GM18909 (cell line): ENCODE measurements around the gene CAMK1G.
A peak's percentile ranks its signal among the peaks of the same experiment; 100 is the strongest.

Experiments
- ATAC-seq: cut with Tn5 transposase; IDR thresholded peaks from one replicate; pipeline ENCODE4 v1.9.1; 2021; ENCODE audit warnings: mild to moderate bottlenecking; ENCODE audit not compliant: unreplicated experiment, poor library complexity

CAMK1G gene

DNA sequence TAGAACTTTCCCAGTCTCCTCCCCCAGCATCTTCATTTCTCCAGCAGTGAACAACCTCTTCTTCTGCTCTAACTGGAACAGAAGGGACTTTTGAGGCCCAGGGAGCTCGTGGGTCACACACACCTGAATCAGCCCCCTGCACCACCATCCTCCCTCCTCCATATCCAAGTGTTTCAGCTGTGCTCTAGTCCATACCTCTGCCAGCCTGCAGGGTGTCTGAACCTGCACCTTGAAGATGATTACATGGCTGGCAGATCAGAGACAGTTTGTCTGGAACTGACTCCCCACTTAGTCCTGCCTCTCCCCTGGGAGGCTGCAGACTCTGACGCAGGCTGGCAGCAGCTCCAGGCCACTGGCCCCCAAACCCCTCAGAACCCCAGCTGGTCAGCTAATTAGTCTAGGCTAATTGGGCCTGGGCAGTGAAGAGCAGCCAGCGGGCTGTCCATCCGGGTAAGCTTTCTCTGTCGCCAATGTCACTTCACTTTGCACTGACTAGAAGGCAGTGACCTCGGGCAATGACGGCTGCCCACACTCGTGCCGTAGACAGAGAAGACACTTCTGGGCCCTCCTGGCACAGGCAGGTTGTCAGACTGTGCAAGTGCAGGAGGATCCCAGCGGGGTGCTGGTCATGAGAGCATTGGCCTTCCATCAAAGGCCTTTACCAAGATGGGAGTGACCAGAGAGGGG lies 12.2 kb downstream of the CAMK1G start:
- ATAC-seq, result no peak

DNA sequence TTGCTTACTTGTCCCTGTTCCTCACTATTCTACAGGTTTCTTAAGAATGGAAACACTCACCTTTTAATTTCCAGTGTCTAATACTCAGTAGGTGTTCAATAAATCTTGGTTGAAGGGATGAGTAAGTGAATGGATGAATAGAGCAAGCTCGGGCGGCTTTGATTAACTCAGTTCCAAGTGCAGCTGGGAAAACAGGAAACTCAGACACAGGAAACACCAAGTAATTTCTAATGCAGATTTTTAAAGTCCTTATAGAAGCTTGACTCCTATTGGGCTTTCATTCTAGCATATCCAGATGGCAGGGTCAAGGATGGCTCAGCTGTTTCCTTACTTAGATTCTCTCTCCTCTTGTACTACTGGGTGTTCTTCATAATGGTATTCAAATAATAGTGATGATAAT lies 14.0 kb downstream of the CAMK1G start:
- no peak for ATAC-seq

DNA sequence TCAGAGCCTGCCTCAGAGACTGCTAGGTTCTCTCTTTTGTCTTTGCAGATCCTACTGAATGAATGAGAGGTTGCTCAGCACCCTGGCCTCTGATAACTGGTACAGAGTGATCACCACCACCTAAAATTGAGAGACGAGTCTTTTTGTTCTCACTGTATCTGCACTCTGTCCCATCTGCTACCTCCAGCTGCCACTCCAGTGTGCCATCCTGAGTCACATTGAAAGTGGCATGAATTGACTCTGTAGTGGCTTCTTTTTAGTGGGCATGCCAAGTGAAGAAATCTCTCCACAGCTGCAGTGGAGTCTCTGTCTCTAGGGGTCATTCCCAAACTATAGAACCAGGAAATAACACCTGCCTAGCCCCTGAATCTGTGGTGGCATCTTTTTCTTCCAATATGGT lies 14.7 kb downstream of the CAMK1G start:
- no peak for ATAC-seq

DNA sequence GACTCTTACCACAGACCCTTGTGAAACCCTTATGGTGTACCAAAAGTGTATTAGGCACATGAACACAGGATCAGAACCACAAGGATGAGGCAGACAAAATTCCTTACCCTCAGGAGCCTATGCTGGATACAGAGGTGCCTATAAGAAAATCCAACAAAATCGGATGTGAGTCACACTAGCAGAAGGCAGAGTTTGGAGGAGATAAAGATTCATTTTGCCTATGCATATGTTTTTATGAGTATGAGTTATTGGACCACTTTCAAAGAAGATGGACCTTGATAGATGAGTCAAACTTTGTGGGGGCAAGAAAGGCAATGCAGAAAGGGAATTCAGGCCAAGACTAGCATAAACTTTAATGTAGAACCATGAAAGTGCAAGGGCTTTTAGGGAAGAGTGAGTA lies 17.0 kb downstream of the CAMK1G start:
- ATAC-seq, result no peak

DNA sequence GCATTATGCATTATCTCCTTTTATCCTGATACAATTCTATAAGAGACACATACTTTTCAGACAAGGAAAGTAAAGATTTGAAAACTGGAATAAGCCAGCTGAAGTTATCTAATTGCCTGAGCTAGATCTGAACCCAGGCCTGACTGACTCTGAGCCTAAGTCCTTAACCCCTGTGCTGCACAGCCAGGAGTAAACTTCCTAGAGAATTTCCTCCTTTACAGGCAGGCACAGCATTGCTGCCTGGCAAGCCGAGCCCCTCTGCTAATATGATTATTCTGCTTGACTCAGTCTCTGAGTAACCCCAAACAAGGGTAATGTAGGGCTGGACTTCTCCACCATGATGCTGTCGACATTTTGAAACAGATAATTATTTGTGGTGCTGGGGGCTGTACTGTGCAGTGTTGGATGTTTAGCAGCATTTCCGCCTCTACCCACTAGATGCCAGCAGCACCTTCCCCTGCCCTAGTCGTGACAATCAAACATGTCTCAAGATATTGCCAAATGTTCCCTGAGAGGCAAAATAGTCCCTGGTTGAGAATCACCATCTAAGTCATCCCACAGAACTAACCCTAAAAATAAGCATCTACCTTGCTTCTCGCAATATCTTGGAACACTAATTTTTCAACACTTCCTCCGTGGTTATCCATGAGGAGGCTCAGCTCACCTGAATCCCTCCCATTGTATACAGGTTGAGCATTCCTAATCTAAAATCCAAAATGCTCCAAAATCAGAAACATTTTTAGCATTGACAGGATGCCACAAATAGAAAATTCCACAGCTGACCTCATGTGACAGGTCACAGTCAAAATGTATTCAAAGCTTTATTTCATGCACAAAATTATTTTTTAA lies 18.5 kb downstream of the CAMK1G start:
- peak; percentile 62 for ATAC-seq

DNA sequence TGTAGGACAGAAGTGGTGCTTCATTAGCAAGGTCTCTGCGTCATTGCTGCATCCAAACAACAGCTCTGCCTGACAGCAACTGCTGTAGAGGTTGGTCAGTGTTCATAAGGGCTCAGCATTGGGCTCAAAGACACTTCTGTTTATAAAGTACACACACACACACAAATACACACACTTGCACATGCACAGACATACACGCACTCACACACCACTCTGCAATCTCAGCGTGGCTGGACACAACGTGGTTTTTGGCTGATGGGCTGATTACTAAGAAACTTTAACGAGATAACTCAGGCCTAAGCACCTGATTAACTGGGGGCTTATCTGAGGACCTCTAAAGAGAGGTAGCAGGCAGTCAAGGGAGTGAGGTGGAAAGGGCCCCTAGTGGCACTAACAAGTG lies 20.4 kb downstream of the CAMK1G start:
- ATAC-seq, result no peak

DNA sequence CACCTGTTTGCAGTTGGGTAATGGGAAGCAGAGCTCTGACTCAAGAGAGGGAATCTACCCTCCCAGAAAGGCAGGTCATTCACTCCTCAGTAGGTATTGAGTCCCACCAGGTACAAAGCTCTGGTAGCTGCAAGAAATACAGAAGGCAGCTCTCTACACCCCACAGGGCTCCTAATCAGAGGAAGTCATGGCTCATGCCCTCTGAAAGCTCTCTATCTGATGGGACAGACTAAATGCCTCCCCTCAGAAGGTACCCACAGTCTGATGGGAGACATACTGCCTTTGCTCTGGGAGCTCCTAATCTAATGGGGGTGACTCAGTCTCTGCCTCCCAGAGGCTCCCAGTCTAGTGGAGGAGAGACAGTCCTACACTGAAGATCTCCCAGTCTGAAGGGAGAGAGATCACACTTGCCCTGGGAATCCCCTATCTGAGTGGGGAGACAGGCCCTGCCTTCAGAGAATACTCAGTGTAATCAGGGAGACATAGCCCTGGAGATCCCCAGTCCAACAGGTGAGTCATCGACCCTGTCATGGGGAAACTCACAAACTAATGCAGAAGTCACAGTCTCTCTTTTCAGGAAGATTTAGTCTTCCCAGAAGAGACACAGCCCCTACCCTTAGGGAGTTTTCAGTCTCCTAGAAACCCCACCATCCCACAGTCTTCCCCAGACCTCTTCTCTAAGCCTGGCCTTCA lies 23.7 kb downstream of the CAMK1G start:
- ATAC-seq, result peak; percentile 76

DNA sequence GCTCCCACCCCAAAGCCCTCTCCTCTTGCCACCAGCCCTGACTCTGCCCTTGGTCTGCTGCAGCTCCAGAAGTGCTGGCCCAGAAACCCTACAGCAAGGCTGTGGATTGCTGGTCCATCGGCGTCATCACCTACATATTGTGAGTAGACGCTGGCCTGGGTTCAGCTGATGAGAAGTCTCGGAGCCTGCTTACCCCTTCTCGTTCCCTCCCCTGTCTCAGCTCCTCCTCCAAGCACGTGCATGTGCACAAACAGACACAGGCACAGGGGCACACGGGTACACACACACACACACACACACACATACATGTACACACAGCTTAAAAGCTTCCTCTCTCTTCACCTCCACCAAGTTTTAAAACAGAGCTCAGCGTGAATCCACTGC lies 24.3 kb downstream of the CAMK1G start:
- ATAC-seq, result peak; percentile 6

DNA sequence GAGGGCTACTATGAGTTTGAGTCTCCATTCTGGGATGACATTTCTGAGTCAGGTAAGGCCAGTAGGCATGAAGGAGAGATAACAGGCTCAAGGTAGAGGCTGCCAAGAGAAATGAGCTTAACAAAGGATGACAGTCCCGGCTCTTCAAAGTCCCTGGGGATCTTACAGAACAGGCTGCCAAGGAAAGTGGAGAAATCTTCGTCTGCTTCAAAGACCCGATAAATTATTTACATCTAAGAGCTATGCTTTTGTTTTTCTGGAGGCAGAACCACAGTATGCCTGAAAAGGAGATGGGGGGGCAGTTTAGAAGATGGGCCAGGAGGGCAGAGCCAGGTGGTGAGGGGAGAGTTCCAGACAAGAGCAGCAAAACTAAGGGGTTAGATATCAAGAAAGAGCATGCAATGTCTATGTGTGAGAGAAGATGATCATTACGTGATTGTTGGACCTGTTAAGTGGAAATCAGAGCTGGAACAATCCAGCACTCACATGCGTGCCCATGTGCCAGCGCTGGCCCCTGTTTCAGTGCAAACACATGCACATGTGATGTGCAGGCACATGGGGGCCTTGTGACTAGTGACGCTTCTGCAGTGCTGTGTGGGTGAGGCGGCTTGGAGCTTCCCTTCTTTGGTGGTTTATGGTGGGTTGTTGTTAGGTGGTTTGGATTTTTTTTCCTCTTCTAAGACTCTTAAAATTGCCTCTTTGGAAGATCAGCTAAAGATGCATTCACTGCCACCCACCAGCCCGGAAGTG lies 25.7 kb downstream of the CAMK1G start:
- no peak for ATAC-seq

DNA sequence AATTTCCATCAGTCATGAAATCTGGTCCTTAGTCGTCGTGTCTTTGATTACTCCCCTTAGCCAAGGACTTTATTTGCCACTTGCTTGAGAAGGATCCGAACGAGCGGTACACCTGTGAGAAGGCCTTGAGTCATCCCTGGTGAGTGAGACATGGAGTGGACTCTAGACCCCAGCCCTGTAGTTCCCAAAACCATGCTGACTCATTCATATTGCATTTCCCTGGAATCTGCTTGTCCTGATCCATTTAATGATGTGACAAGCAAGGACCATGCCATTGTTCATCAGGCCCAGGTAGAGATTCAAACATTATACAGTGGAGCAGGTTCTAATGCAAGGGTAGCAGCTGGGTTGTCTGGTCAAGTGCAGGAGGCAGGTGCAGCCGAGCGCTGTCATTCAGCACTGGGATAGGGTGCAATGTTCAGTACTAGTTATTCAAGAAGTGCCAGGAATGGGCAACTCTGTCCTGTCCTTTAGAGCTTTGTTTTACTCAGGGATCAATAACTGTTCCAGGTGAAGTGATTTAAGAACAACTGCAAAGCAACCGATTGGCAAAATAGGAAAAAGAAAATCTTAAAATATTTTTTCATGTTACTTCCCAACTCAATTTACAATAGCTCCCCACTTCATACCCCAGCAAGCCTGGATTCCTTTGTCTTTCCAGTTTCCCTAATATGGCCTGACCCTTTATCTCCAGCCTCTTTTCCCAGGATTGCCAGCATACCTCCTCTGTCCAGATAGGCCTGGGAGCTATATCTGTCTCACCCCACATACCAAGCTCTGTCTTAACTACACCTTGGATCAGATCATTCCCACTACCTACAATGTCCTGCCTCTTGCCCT lies 26.5 kb downstream of the CAMK1G start:
- no peak for ATAC-seq

DNA sequence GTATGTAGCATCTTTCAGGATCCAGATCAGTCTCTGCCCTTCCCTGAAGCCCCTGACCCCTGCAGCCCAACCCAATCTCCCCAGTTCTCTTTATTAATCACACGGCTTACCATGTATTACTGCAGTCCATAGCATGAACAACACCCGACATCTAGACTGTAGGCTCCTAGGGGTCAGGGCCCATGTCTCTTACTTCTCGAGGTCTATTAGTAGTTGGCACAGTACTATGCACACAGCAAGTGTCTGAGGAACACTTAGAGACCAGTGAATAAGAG lies 27.1 kb downstream of the CAMK1G start:
- ATAC-seq, result no peak

DNA sequence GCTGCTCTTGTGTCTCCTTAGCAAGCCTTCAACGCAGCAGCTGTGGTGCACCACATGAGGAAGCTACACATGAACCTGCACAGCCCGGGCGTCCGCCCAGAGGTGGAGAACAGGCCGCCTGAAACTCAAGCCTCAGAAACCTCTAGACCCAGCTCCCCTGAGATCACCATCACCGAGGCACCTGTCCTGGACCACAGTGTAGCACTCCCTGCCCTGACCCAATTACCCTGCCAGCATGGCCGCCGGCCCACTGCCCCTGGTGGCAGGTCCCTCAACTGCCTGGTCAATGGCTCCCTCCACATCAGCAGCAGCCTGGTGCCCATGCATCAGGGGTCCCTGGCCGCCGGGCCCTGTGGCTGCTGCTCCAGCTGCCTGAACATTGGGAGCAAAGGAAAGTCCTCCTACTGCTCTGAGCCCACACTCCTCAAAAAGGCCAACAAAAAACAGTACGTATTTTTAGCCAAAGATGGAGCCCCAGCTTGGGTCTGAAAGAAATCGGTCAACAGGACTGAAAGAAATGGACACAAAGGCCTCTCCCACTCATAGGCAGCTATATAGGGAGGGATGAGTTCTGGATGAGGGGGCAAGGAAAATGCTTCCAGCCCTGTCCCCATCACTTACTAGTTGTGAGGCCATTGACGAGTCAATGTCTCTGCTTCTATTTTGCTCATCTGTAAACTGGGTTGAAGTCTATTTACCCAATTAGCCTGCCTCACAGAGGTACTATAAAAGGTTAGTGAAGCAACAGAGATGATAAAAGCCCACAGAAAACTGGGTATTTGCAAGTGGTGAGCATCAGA lies 28.5 kb downstream of the CAMK1G start:
- ATAC-seq, result peak; percentile 39

DNA sequence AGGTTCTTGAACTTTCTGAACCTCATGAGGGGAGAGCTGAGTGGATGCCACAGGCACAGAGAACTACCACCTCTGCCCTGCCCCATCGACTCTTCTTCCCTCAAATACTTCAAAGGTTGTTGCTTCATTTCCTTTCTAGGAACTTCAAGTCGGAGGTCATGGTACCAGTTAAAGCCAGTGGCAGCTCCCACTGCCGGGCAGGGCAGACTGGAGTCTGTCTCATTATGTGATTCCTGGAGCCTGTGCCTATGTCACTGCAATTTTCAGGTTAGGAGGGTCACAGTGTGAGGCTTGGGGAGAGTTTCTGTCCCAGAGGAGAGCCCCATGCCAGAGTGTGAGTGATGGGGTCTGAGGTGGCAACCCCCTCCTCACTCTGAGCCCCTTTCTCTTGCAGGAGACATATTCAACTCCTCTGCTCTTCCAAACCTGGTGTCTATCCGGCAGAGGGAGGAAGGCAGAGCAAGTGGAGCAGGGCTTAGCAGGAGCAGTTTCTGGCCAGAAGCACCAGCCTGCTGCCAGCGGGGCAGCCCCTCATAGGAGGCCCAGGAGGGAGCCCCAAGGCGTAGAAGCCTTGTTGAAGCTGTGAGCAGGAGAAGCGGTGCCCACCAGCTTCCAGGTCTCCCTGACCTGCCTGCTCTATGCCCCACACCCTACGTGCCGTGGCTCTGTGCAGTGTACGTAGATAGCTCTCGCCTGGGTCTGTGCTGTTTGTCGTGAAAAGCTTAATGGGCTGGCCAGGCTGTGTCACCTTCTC lies 29.3 kb downstream of the CAMK1G start:
- ATAC-seq, result no peak

DNA sequence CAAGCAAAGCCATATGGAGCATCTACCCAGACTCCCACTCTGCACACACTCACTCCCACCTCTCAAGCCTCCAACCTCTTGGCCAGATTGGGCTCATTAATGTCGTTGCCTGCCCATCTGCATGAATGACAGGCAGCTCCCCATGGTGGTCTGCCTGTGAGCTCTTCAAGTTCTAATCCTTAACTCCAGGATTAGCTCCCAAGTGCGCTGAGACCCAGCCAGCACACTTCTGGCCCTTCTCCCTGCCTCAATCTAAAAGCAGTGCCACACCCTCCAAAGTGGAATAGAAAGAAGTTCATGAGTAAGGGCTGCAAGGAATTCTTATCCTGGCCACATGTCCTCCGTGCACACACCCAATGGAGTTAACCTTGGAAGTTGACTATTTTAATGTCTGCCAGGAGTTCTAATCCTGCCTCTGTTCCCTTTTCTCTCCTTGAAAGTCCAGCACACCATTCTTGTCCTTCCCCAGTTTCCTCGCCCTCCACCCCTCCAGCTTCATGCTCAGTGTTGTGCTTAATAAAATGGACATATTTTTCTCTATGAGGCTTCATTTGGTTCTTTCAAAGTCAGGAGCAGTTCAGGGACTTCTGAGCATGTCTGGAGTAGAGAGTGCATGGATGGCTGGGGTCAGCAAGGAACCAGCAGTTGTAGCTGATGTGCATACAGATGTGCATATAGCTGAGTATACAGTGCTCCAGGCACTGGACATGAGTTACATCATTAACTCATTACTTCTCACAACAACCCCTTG lies 30.1 kb downstream of the CAMK1G start:
- no peak for ATAC-seq

DNA sequence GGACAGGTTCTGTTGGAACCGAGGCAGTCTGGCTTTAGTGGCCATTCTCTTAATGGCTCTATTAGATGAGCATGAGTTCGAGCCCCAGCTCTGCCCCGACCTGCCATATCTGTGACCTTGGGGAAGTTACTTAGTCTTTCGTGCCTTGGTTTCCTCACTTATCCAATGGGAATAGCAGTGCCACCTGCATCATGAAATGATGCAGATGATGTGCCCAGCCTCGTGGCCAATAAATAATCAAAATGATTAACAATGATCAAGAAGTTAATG lies 30.6 kb downstream of the CAMK1G start:
- no peak for ATAC-seq

DNA sequence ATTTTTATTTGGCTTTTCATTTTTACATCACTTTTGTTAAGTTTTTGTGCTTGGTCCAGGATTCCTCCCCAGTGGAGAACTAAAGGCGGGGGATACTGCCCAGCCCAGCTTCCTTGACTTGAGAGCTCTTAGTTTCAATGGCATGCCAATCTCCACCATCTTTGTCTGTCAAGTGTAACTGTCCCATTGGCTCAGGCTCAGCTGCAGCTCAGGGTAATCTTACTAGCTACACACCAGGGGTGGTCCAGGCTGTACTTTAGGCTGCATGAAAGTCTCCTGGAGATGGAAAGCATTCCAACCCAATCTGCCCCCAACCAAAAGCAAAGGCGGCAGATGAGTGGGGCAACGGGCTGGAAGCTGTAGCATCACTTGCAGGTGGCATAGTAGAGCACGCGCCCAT lies 31.4 kb downstream of the CAMK1G start:
- ATAC-seq, result no peak

DNA sequence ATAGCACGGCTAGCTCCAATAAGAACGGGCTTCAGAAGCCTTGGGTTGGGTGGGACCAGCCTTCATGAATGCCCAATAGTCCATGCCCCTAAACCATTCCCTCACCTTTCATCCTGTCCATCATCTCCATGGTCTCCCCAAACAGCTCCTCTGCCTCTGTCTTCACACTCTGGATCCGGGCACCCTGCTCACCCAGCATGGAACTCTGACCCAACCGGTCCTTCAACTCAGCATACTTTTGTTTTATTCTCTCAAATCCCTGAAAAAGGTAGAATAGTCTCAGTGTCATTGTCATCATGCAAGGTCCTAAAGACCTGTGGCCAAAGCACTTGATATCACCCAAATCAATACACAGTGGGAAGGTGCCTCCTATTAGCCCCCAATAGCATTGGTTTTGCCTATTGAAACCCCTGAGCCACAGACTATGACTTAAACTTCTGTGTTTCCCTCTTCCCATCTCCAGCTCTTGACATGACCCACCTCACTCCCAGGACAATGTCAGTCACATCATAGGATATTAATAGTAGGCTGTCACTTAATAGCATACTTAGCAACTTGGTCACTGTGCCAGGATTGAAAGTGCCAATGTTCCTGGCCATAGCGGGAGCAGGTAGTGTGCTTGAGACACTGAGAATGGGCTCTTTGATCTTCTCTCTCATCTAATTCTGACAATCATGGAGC lies 33.0 kb downstream of the CAMK1G start:
- ATAC-seq, result no peak
